GM19463 (cell line): ENCODE results near the gene RAB3B.
"Not testable (repeated sequence)": the region's sequence is repeated elsewhere in the genome, so short reads cannot be mapped to it uniquely, and the experiment has no call there.

ENCODE experiments used
- ATAC-seq: cut with Tn5 transposase; IDR thresholded peaks from one replicate; pipeline ENCODE4 v1.9.1; 2021; ENCODE audit warnings: mild to moderate bottlenecking, moderate library complexity; ENCODE audit not compliant: unreplicated experiment

Gene RAB3B, protein sequence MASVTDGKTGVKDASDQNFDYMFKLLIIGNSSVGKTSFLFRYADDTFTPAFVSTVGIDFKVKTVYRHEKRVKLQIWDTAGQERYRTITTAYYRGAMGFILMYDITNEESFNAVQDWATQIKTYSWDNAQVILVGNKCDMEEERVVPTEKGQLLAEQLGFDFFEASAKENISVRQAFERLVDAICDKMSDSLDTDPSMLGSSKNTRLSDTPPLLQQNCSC

DNA sequence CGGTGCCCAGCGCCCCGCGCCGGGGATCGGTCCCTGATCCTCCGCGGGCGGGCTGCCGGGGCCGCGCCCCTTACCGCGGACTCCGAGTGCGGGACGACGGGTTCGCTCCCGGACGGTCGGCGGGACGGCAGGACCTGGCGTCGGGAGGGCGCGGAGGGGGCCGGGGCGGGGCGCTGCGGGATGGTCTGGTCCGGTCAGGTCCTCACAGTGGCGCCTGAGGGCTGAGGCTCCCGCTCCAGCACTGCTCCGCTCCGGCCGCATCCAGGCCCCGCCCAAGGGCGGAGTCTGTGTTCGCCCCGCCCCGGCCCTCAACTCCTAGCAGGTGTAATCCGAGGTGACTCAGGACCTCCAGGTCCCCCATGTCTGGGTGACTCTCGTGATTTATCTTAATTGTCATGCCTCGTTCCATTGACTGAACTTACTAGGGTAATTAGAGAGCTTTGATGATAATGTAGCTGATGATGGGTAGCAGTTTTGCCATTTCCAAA lies at the start of gene RAB3B:
RAB3B (minus strand) TSS at position 223 of the 488 bp plus-strand sequence. CDS start 13,583 bp downstream, outside the sequence.
- peak; percentile 98 for ATAC-seq

DNA sequence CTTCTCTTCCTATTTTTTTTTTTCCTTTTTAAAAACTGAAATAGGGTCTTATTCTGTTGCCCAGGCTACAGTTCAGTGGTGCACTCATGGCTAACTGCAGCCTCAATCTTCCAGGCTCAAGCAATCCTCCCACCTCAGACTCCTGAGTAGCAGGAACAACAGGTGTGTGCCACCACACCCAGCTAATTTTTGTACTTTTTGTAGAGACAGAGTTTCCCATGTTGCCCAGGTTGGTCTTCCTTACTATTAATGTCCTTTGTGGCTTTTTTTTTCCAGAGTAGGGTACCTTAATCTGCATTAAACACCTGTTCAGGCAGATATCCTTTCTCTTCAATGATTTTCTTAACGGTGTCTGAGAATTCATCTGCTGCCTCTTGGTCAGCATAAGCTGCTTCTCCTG lies 47.4 kb upstream of the RAB3B start:
- no peak for ATAC-seq

DNA sequence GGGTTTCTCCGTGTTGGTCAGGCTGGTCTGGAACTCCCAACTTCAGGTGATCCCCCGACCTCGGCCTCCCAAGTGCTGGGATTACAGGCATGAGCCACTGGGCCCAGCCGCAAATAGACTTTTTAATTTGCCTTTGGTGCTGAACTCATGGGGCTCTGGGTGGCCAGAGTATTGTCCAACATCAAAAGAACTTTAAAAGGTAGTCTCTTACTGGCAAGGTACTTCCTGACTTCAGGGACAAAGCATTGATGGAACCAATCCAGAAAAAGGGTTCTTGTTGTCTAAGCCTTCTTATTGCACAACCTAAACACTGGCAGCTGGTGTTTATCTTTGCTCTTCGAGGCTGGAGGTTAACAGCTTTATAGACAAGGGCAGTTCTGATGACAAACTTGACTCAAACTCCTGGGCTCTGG lies 46.9 kb upstream of the RAB3B start:
- ATAC-seq = no peak

DNA sequence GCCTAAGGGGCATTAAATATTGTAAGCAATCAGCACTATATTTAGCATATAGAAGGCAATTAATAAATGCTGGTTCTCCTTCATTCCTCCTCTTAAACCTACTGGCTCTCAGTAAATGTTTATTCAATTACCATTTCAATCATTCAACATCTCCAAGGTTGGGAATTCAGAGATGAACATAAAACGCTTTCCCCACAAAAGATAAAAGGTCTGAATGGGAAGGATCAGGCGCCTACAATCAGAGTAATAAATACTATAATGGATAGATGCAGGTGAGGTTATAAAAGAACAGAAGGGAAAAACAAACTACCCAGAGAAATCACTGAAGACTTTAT lies 43.5 kb upstream of the RAB3B start:
- ATAC-seq = no peak

DNA sequence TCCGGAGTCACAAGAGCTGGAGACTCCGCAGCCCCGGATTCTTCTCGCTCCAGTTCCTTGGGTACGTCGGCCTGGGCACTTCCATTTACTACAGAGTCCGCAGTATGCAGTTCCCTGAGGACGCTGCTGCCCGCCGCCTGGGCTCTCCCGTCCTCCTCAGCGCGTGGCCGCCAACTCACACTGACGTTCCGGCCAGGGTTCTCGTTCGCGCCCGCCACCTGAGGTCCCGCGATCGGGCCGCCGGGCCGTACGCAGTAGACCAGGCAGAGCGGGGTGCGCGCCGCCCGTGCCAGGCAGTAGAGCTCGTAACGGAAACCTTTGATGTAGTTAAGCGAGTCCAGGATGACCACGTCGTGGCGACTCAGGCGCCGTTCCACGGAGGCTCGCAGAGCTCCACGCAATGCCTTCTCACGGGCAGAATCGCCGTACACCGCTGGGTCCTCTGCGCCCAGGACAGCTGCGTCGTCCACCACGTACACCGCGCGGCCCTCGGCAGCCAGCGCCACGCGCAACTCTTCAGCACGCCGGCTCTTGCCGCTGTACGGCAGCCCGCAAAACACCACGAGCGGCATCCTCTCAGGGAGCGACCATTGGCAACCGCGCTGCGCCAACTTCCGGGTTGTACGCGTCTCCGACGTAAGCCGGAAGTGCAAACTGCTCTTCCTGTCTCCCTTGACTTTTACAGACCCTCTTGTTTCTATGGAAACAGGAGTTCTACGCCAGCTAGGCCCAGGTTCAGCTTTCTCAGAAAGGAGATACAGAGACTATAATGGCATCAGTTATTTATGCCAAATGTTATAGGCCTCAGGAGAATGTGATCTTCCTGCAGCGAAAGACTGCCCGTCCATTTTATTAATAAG lies 42.9 kb upstream of the RAB3B start, which contains the start of gene KTI12:
KTI12 (minus strand) TSS at position 621 of the 860 bp plus-strand sequence; CDS start at position 572, 49 bp downstream.
- ATAC-seq = peak; percentile 87

DNA sequence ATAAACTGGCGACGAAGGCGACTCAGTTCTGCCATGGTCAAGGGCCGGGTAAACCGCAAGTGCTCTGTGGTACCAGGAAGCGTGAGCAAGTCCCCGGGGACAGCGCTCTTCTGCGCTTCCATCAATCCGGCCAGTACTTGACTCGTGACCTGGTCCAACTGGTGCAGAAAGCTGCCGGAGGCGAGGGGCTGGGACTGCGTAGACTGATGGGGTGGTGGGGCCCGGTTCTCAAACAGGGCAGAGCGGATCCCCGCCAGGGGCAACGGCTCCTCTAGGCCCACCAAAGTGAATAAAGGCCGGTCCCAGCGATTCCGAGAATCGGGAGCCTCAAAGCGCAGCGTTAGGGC lies 42.3 kb upstream of the RAB3B start:
- peak; percentile 39 for ATAC-seq

DNA sequence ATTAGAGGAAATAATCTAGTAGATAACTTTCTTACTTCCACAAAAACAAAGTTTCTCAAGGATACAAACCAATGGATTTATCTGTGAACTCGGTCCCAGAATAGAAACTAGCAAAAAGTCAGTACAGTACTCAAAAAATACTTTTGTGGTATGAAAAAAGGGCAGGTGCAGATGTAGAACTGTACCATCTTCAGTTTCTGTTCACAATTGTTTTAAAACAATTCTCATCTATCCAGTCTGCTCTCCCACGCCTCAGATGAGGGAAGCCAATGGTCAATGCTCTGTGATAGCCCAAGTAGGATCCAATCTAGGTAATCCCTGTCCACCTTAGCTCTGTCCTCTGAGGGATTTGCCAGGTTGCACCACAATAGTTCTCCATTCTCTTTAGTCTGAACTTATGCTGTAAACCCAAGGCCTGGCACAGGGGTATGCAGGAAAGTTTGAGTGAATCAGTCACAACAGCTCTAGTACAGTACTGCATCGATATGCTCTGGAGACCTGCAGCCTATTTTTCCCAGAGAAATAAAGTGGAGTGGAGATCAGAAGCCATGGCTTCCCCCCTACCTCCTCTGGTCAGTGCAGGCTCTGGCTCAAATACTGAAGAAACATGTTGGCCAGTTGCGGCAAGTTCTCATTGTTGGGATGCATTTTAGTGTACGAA lies 41.8 kb upstream of the RAB3B start:
- peak; percentile 14 for ATAC-seq

DNA sequence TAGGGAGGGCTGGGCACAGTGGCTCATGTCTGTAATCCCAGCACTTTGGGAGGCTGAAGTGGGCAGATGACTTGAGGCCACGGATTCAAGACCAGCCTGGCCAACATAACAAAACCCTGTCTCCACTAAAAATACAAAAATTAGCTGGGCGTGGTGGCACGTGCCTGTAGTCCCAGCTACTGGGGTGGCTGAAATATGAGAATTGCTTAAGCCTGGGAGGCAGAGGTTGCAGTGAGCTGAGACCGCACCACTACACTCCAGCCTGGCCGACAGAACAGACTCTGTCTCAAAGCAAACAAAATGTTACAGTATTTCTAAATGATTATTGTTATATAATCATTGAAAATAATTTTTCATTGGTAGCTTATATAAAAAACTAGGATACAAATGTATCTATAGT lies 38.3 kb upstream of the RAB3B start:
- ATAC-seq = not testable (repeated sequence)

DNA sequence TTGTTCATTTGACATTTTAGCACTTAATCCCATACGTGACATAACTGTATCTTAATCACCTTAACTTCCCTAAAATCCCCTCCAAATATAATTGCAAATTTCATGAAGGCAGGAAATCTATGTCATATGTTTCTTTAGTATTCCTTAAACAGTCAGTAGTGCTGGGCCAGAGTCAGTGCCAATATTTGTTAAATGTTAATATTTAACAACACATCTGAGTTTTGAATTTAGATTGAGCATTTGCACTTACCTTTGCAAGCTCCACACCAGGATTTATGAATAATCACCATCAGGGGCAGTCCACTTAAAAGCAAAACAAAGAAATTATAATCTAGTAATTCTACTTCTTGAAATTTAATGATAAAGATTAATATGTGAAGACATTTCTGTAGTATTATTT lies 37.8 kb upstream of the RAB3B start:
- no peak for ATAC-seq

DNA sequence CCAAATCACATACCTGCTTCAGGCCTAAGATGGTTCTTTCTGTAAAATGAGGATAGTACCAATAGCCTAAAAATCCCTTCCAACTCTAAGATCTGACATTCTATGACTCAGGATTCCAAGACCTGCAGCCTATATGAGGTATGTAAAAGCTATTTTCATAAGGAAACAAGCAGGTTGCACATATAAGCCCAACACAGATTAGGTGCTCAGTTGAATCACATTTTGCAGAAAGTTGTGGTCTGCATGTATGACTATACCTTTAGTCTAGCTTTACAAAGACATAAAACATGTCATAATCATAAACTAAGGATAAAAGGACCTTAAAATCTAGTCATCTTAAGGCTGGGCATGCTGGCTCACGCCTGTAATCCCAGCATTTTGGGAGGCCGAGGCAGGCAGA lies 35.8 kb upstream of the RAB3B start:
- no peak for ATAC-seq

DNA sequence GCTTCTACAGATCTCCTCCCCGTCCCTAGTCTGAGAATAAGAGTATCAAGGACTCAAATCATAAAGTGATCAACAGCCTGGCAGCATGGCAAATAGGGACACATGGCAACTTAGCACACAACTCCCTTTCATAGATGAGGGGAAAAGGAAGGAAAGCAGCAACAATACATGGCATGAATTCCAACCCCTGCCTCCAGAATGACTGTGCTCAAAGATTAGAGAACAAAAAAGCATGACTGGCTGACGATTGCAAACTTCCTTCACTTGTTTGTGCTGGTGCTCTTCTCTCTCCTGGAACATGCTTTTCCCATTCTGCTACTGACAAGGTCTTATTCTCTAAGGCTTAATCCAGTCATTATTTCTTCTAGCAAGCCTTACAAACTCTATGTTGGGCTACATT lies 31.6 kb upstream of the RAB3B start:
- no peak for ATAC-seq

DNA sequence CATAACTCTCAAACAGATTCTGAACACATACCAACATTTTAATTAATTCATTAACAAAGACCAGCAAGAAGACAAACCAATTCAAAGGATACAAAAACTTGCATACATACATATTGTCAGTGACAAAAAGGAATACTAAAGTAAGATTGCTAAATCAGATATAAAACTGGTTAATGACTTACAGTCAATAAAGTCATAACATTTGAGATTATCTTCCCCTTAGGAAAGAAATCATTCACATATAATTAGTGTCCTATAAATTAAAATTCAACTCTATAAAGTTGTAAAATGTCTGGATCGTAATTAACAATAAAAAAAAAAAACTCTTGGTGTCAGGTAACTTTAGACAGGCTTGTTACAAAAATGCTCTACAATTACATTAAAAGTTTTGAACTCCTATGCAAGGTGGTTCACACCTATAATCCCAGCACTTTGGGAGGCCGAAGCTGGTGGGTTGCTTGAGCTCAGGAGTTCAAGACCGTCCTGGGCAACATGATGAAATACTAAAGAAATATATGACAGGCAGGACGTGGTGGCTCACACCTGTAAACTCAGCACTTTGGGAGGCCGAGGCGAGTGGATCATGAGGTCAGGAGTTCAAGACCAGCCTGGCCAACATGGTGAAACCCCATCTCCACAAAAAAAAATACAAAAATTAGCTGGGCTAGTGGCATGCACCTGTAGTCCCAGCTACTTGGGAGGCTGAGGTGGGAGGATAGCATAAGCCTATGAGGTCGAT lies 17.7 kb upstream of the RAB3B start:
- ATAC-seq = no peak

DNA sequence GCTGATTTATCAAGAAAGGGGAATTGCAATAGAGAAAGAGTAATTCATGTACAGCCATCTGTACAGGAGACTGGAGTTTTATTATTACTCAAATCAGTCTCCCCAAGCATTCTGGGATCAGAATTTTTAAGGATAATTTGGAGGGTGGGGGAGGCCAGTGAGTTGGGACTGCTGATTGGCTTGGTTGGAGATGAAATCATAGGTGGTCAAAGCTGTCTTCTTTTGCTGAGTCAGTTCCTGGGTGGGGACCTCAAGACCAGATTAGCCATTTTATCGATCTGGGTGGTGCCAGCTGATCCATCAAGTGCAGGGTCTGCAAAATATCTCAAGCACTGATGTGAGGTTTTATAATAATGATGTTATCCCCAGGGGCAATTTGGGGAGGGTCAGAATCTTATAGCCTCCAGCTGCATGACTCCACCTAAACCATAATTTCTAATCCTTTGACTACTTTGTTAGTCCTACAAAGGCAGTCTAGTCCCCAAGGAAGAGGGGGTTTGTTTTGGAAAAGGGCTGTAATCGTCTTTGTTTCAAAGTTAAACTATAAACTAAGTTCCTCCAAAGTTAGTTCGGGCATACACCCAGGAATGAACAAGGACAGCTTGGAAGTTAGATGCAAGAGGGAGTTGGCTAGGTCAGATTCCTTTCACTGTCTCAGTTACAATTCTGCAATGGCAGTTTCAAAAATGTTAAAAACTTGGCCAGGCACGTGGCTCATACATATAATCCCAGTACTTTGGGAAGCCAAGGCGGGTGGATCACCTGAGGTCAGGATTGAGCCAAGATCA lies 16.9 kb upstream of the RAB3B start:
- ATAC-seq = no peak

DNA sequence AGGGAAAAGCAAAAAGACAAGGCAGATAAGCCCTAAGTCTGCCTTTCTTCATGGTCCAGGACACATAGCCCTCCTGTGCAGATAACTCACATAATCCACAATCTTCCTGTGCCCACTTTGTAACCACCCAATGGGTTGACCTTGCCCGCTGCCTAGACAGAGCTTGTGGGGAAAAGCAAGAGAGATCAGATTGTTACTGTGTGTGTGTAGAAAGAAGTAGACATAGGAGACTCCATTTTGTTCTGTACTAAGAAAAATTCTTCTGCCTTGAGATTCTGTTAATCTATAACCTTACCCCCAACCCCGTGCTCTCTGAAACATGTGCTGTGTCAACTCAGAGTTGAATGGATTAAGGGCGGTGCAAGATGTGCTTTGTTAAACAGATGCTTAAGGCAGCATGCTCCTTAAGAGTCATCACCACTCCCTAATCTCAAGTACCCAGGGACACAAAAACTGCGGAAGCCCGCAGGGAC lies 15.6 kb upstream of the RAB3B start:
- not testable (repeated sequence) for ATAC-seq

DNA sequence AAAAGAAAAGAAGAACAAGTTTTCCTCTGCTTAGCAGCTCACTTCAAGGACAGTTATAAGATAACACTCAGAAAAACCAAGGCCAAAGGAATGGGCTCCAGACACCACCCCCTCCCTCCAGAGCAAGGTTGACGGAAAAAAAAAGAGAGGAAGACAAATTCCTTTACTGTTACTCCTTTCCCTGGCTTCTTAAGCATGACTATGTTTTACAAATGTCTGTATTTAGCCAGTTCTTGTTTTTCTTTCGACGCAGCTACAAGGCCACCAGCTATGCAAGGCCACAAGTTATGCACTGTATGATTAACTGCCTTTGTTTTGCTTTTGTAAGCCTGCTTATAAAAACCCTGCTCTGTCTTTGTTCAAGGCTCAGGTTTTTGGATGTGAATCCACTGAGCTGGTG lies 15.0 kb upstream of the RAB3B start:
- not testable (repeated sequence) for ATAC-seq

DNA sequence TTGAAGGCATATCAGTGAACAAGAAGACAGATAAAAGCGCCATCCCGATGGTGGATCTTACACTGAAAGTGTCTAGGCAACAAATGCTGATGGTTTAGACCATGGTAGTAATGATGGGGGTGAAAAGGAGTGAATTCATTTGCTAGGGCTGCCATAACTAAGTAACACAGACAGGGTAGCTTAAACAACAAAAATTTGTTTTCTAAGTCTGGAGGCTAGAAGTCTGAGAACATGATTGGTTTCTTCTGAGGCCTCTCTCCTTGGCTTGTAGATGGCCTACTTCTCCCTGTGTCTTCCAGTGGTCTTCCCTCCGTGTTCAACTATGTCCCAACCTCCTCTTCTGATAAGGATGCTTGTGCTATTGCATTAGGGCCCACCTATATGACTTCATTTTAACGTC lies 13.4 kb upstream of the RAB3B start:
- no peak for ATAC-seq

DNA sequence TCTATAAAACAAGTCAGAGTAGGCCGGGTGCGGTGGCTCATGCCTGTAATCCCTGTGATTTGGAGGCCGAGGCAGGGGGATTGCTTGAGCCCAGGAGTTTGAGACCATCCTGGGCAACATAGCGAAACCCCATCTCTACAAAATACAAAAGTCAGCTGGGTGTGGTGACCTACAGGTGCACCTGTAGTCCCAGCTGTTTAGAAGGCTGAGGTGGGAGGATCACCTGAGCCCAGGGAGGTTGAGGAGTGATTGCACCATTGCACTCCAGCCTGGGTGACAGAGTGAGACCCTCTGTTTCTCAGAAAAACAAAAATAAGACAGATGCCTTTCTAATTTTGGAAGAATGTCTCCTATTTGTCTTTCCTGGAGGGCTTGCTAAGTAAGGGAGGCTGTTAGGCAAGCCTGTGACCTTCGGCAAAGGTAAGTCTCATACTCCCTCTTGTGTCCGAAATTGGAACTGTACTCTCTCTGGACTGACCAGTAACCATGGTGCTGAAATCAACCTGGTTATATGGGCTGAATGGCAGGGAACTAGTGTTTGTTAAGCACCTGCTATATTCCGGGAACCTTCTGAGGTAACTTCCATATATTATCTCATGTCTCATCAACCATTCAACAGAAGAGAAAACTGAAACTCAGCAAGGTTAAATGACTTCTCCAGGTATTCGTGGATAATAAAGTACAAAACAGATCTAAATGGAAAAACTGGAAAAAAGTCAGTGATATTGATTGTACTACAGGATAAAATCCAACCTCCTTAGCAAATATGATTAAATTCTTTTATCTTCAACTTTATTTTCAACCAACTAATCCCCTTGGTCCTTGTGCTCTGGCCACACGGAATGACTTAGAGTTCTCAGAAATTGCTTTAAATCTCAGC lies 11.8 kb upstream of the RAB3B start:
- ATAC-seq = peak; percentile 66

DNA sequence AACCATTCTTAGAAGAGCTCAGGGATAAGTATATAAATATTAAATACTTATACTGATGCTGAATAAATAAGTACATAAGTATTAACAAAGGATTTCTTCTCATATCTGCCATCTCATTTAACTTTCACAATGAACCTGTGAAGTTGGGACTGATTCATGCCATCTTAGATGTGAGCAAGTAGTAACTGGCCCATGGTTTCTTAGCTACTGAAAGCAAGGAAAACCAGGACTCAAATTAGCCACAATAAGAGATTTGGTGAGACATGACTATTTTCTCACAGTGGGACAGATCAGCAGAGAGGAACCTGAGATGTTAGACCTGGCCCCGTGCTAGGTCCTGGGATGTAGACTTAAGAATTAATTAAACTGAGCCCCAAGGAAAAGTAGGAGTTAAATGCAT lies 8.2 kb upstream of the RAB3B start:
- no peak for ATAC-seq

DNA sequence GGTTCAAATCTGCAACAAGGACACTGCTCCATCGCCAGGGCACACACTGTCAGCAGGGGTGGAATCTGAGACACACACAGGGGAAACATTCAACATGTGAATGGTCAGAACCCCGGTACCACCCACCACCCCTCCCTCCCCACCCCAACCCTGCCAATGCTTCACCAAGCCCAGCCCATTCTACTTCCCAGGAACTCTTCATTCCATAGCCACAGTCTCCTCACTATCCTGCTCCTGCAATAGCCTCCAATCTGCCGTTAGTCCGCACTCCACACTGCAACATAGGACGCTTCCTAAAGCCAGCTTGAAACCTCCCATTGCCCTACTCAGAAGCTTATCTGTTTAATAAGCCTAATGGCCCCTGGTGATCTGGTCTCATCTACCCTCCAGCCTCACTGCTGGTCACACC lies 7.5 kb upstream of the RAB3B start:
- no peak for ATAC-seq
